ENCODE data around the gene HEATR5A.
"Not testable (repeated sequence)": the region's sequence is repeated elsewhere in the genome, so short reads cannot be mapped to it uniquely, and the experiment has no call there.

HEATR5A gene

DNA sequence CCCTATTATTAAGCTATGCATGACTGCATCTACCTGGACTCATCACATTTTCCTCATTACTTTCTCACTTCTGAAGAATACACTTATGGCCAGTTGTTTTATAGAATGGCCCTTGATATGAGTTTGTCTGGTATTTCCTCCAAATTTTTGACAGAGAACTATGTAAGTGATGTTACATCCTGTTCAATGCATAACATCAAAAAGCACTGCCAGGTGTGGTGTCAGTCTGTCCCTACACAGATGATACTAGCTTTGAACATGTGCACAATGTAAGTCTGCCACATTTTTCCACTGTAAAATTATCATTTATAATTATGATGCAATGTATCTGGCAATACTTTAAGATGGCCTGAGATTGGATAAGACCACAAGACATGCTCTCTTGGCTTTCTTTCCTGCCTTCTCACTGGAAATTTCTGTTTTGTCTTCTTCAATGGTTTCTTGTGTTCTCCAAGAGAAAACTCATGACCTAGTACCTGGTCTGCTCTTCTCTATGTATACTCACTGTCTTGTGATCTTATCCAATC, 28.3 kb downstream of the HEATR5A start:
- in situ Hi-C loops (cut with MboI; ENCODE audit: low sequenced_read_pairs), result no loop called here

GRCh38 chr14:31391473-31391872, 28.9 kb downstream of the HEATR5A start:
- in situ Hi-C loops (cut with MboI; ENCODE audit: low sequenced_read_pairs), result no loop called here

DNA sequence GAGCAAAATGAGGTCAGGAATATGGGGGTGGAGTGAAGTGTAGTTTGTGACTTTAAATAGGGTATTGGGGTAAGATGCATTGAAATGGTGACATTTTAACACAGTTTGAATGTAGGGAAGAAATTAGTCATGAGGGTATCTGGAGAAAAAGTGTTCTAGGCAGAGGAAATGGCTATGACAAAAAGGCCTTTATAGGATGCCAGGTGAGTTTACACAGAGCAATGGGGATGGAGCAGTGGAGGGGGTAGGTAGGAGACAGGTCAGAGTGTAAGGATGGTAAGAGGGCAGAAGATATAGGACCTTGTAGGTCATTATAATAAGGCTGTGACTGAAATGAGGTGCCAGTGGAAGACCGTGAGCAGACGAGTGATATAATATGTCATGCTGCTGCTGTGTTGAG, 30.4 kb downstream of the HEATR5A start:
- in situ Hi-C loops (cut with MboI; ENCODE audit: low sequenced_read_pairs), result no loop called here

- in situ Hi-C loops (cut with MboI; ENCODE audit: low sequenced_read_pairs), result no loop called here
These were observed 31.5 kb downstream of the HEATR5A start for GRCh38 chr14:31388687-31389413.

- in situ Hi-C loops (cut with MboI; ENCODE audit: low sequenced_read_pairs), result no loop called here
These were observed 33.3 kb downstream of the HEATR5A start for GRCh38 chr14:31387091-31387490.

DNA sequence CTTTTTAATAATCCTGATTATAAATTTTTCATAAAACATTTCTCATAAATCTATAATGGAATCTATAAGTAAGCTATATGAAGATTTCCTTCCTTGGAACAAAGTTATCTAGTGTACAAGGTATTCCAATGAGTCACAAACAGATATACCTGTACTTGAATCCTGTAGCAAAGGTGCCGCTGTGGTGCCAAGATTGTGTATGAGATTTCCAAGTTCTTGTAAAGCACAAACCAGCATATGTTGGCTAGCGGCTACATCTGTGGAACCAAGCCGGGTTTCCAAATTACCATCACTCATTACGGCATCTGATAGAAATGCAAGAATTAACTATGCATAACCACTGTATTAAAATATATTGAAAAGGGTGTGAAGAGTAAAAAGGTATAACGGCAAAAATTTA, 34.1 kb downstream of the HEATR5A start:
- in situ Hi-C loops (cut with MboI; ENCODE audit: low sequenced_read_pairs), result no loop called here

DNA sequence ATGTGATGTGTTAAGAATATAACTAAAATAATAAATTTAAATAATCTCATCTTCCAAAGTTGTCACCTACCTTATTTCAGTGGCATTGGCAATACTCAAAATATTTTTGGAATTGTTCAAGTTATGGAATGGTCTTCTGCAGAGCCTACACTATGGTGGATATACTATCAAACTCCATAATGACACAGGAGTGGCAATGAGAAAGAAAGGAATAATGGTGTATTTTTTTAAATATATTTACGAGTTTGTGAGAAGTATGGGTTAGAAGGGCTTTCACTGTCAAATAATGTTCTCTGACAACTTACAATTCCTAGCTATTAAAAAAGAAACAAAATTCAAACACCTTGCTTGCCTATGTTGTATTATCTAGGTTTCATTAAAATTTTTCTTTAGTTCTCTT, 38.1 kb downstream of the HEATR5A start:
- in situ Hi-C loops (cut with MboI; ENCODE audit: low sequenced_read_pairs), result no loop called here

DNA sequence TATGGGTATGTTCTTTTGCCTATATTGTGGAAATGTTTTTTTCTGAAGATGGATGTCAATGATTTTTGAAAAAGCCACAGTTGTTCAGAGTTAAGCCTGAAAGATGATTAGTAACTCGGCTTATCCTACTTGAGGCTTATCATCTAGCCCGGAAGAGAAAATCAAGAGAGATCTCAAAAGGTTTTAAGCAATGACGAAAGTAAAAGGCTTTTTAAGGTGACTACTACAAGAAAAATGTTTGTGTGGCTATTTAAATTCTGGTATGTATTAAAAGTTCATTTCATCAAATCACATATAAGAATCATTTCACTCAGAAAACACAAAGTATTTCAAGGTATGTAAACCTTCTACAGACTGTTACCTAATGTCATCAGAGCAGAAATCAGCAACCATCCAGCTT, 40.2 kb downstream of the HEATR5A start:
- in situ Hi-C loops (cut with MboI; ENCODE audit: low sequenced_read_pairs), result no loop called here

DNA sequence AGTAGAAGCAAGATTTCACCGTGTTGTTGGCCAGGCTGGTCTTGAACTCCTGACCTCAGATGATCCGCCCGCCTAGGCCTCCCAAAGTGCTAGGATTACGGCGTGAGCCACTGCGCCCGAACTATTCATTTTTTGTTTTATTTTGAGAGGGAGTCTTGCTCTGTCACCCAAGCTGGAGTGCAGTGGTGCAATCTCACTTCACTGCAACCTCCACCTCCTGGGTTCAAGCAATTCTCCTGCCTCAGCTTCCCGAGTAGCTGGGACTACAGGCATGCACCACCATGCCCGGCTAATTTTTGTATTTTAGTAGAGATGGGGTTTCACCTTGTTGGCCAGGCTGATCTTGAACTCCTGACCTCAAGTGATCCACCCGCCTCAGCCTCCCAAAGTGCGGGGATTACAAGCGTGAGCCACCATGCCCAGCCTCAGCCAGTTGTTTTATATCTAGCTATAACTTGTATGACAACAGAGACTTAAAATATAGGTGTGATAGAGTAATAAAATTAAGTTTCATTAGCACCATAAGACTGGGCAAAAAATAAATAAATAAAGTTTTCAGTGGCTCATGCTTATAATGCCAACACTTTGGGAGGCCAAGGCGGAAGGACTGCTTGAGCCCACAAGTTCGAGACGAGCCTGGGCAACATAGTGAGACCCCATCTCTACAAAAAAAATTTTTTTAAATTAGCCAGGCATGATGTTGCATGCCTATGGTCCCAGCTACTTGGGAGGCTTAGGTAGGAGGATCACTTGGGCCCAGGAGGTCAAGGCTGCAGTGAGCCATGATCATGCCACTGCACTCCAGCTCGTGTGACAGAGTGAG, 41.0 kb downstream of the HEATR5A start:
- in situ Hi-C loops (cut with MboI; ENCODE audit: low sequenced_read_pairs), result not testable (repeated sequence)

- in situ Hi-C loops (cut with MboI; ENCODE audit: low sequenced_read_pairs), result no loop called here
These were observed 42.9 kb downstream of the HEATR5A start for GRCh38 chr14:31377433-31377832.

DNA sequence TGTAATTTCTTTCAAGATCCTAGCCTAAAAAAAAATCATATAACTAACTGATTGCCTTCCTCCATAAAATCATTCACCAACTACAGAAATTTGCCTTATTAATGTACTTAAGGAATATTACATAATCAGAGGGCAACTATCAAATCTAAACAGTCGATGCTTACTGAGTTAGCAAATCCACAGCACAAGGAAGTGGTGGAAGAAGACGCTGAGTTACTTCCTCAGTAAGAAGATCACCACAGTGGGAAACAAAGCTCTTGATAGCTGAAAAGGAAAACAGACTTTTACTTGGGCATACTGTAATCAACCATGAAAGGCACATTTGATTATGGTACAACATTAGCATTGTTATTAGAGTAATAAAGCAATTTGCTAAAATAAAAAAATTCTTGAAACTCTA, 48.7 kb downstream of the HEATR5A start:
- in situ Hi-C loops (cut with MboI; ENCODE audit: low sequenced_read_pairs), result loop anchor here (25.0 kb wide), 1 partner anchor 709 kb away; no protein-coding TSS in a partner anchor

GRCh38 chr14:31363331-31364073, 56.8 kb downstream of the HEATR5A start:
- in situ Hi-C loops (cut with MboI; ENCODE audit: low sequenced_read_pairs), result loop anchor here (25.0 kb wide), 1 partner anchor 701 kb away; no protein-coding TSS in a partner anchor

- in situ Hi-C loops (cut with MboI; ENCODE audit: low sequenced_read_pairs), result loop anchor here (25.0 kb wide), 1 partner anchor 700 kb away; no protein-coding TSS in a partner anchor
These were observed 57.6 kb downstream of the HEATR5A start for GRCh38 chr14:31362746-31363145.

- in situ Hi-C loops (cut with MboI; ENCODE audit: low sequenced_read_pairs), result loop anchor here (25.0 kb wide), 1 partner anchor 699 kb away; no protein-coding TSS in a partner anchor
These were observed 58.6 kb downstream of the HEATR5A start for GRCh38 chr14:31361761-31362160.

- in situ Hi-C loops (cut with MboI; ENCODE audit: low sequenced_read_pairs), result loop anchor here (25.0 kb wide), 1 partner anchor 699 kb away; no protein-coding TSS in a partner anchor
These were observed 59.3 kb downstream of the HEATR5A start for GRCh38 chr14:31360919-31361662.

- in situ Hi-C loops (cut with MboI; ENCODE audit: low sequenced_read_pairs), result loop anchor here (25.0 kb wide), 1 partner anchor 695 kb away; no protein-coding TSS in a partner anchor
These were observed 63.1 kb downstream of the HEATR5A start for GRCh38 chr14:31357279-31357678.

DNA sequence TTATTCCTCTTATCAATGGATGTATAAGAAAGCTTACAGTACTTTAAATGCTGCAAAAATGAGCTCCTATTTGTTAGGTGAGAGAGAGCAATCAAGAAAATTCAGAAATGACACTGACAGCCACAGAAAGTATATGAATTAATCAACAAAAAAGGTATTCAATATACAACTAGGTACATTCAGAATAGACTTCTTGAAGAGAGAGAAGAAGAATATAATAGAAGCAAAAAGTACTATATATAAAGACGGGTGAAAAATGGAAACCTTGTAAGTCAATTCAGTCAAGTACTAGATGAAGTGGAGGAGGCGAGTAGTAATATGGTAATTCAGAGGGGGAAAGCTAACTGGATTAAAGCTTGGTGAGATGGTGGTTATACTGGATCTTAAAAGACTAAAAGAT, 74.3 kb downstream of the HEATR5A start:
- in situ Hi-C loops (cut with MboI; ENCODE audit: low sequenced_read_pairs), result no loop called here

GRCh38 chr14:31341280-31341679, 79.1 kb downstream of the HEATR5A start:
- in situ Hi-C loops (cut with MboI; ENCODE audit: low sequenced_read_pairs), result no loop called here

- in situ Hi-C loops (cut with MboI; ENCODE audit: low sequenced_read_pairs), result no loop called here
These were observed 79.9 kb downstream of the HEATR5A start for GRCh38 chr14:31340297-31341063.
